Effector memory CD4-positive, alpha-beta T cell (primary cell): ENCODE data around the gene RPGR.

Source experiments
- DNase-seq, 3 donors: peaks; one replicate each; pipeline ENCODE4 v3.0.0-alpha.2; 2020
- H3K27ac ChIP-seq: 2 replicates; pipeline ENCODE4 v1.7.0; 2013; ENCODE audit warnings: mild to moderate bottlenecking, low read length, moderate library complexity; ENCODE audit not compliant: insufficient read depth, poor library complexity, severe bottlenecking
- H3K27me3 ChIP-seq: replicated peaks from 2 replicates; pipeline ENCODE4 v1.7.0; 2013; ENCODE audit warnings: mild to moderate bottlenecking, low read length; ENCODE audit not compliant: insufficient read depth, control insufficient read depth, poor library complexity, severe bottlenecking
- H3K36me3 ChIP-seq: 2 replicates; pipeline ENCODE4 v1.7.0; 2013; ENCODE audit warnings: mild to moderate bottlenecking, low read length, moderate library complexity; ENCODE audit not compliant: control insufficient read depth, insufficient read depth
- H3K4me1 ChIP-seq: 2 replicates; pipeline ENCODE4 v1.7.0; 2013; ENCODE audit warnings: low read length, mild to moderate bottlenecking; ENCODE audit not compliant: control insufficient read depth, insufficient read depth, poor library complexity, severe bottlenecking
- H3K4me3 ChIP-seq: 2 replicates; pipeline ENCODE4 v1.7.0; 2013; ENCODE audit warnings: low read length, low read depth, mild to moderate bottlenecking; ENCODE audit not compliant: insufficient read depth, poor library complexity, severe bottlenecking
- H3K9me3 ChIP-seq: 2 replicates; pipeline ENCODE4 v1.7.0; 2013; ENCODE audit warnings: mild to moderate bottlenecking, low read length, moderate library complexity; ENCODE audit not compliant: control insufficient read depth

RPGR gene

GRCh38 chrX:38287674-38288073 lies 39.6 kb downstream of the RPGR start:
- Histone ChIP-seq H3K27me3 (no peaks in the 10 kb centered on the region), H3K9me3 (no peaks in the 10 kb centered on the region), H3K4me3 (no peak overlapping the region), H3K36me3 (no peaks in the 10 kb centered on the region), H3K27ac (no peak overlapping the region), H3K4me1 (no peaks in the 10 kb centered on the region)
- no peak for DNase-seq

GRCh38 chrX:38285649-38286048 lies 41.7 kb downstream of the RPGR start:
- H3K27ac ChIP-seq = no peak overlapping the region
- H3K4me1 ChIP-seq = no peaks in the 10 kb centered on the region
- no peaks in the 10 kb centered on the region for H3K36me3 ChIP-seq
- DNase-seq = no peak
- no peak overlapping the region for H3K4me3 ChIP-seq
- no peaks in the 10 kb centered on the region for H3K9me3 ChIP-seq
- no peaks in the 10 kb centered on the region for H3K27me3 ChIP-seq

- no peak for DNase-seq
- Histone ChIP-seq H3K9me3 (no peaks in the 10 kb centered on the region), H3K27ac (no peak overlapping the region), H3K4me3 (no peak overlapping the region), H3K36me3 (no peaks in the 10 kb centered on the region), H3K4me1 (no peaks in the 10 kb centered on the region), H3K27me3 (no peaks in the 10 kb centered on the region)
These were observed 45.3 kb downstream of the RPGR start for GRCh38 chrX:38282049-38282448.

GRCh38 chrX:38279188-38279587 lies 48.1 kb downstream of the RPGR start:
- H3K36me3 ChIP-seq = no peaks in the 10 kb centered on the region
- no peak overlapping the region for H3K27ac ChIP-seq
- DNase-seq = no peak
- no peaks in the 10 kb centered on the region for H3K4me1 ChIP-seq
- no peaks in the 10 kb centered on the region for H3K9me3 ChIP-seq
- no peaks in the 10 kb centered on the region for H3K27me3 ChIP-seq
- H3K4me3 ChIP-seq = no peak overlapping the region

GRCh38 chrX:38278682-38279081 lies 48.6 kb downstream of the RPGR start:
- no peaks in the 10 kb centered on the region for H3K9me3 ChIP-seq
- H3K36me3 ChIP-seq = no peaks in the 10 kb centered on the region
- no peak for DNase-seq
- no peaks in the 10 kb centered on the region for H3K27me3 ChIP-seq
- no peak overlapping the region for H3K4me3 ChIP-seq
- H3K27ac ChIP-seq = no peak overlapping the region
- no peaks in the 10 kb centered on the region for H3K4me1 ChIP-seq

DNA sequence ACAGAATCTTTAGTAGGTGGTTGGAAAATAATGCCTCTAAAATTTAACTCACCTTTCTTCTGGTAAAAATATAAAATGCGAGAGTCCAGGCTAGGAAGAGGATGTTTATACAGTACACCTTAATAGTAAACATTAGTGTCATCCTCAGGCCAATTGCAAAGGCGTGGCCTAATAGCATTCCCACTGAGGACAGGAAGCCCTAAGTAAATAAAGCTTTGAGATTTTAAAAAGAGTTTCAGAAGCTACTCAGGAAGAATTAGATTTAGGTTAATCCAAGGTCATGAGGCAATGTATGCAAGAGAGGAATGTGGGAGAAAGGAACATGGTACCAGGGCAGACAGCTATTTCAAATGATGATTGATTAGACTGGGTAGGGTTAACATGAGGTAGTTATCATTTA lies 49.5 kb downstream of the RPGR start:
- H3K4me3 ChIP-seq = no peak overlapping the region

GRCh38 chrX:38277136-38277535 lies 50.2 kb downstream of the RPGR start:
- DNase-seq = no peak
- no peaks in the 10 kb centered on the region for H3K27me3 ChIP-seq
- H3K4me1 ChIP-seq = no peaks in the 10 kb centered on the region
- H3K27ac ChIP-seq = no peak overlapping the region
- H3K36me3 ChIP-seq = no peaks in the 10 kb centered on the region
- H3K9me3 ChIP-seq = no peaks in the 10 kb centered on the region
- no peak overlapping the region for H3K4me3 ChIP-seq

More for the DNA sequence above, 49.5 kb downstream of the RPGR start:
- no peaks in the 10 kb centered on the region for H3K27me3 ChIP-seq
- no peaks in the 10 kb centered on the region for H3K4me1 ChIP-seq
- H3K9me3 ChIP-seq = no peaks in the 10 kb centered on the region
- no peak overlapping the region for H3K27ac ChIP-seq
- no peaks in the 10 kb centered on the region for H3K36me3 ChIP-seq
- DNase-seq = no peak

DNA sequence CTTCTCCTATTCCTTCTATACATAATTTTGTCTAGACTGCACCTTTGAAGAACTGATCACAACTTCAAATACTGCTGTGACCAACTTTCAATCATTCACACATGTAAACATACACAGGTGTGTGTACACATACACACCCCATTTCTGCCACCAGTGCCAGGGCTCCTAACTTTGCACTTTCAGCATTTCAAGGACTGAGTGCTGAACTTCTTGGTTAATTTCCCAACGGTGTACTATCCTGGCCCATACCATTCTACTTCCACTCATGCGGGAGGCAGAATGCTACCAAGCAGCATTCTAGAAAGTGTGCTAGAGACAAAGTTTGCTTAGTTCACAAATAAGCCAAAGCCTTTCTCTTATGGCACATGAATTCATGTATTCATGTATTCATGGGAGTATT lies 51.2 kb downstream of the RPGR start:
- Histone ChIP-seq H3K27ac (no peak overlapping the region), H3K4me3 (no peak overlapping the region), H3K36me3 (no peaks in the 10 kb centered on the region), H3K27me3 (no peaks in the 10 kb centered on the region), H3K4me1 (no peaks in the 10 kb centered on the region), H3K9me3 (no peaks in the 10 kb centered on the region)
- DNase-seq = no peak

DNA sequence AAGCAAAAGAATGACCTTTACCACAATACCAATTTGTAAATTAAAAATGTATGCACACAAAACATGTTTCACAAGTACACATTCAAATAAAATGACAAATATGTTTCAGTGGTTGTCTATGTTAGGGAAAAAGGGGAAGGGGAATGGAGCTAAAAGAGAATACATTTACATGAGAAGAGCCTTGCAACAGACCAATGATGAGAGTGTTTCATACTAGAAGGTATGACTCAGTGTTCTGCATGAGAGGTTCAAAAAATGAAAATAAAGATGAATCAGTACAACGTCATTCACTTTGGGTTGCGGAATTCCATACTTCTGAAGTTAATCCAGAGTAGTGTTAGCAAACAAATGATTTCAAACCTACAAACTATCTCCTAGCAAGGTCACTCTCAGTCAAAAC lies 51.7 kb downstream of the RPGR start:
- DNase-seq = no peak

DNA sequence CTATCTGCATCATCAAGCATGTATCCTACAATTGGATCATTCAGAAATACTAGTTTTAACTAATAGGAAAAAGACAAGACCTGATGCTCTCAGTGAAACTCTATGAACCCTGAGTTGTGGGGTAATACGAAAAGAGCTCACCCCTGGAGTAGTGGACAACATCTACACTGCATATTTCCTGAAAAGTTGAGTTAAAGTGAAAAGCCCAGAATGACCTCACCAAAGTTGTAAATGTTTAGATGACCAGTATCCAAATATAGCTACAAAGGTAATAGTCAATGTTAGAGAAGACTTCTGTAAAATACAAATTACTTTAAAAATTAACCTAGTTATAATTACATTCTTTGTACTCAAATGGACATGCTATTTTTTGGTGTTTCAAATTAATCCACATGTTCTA lies 53.9 kb downstream of the RPGR start:
- Histone ChIP-seq H3K4me3 (no peak overlapping the region), H3K27me3 (no peaks in the 10 kb centered on the region), H3K27ac (no peak overlapping the region), H3K9me3 (no peaks in the 10 kb centered on the region), H3K4me1 (no peaks in the 10 kb centered on the region), H3K36me3 (no peaks in the 10 kb centered on the region)
- no peak for DNase-seq

More for the DNA sequence above, 51.7 kb downstream of the RPGR start:
- Histone ChIP-seq H3K4me3 (no peak overlapping the region), H3K9me3 (no peaks in the 10 kb centered on the region), H3K4me1 (no peaks in the 10 kb centered on the region), H3K27ac (no peak overlapping the region), H3K36me3 (no peaks in the 10 kb centered on the region), H3K27me3 (no peaks in the 10 kb centered on the region)
